ENCODE measurements around the gene MRPS11. TPM values are rescaled to one million over a fixed set of nuclear protein-coding genes. Genes with fewer than 3 reads are reported as not detected.

Gene MRPS11
- total and polyA plus RNA-seq, 2 of the 8 experiments (the other 6 are each of a cell fraction or from before 2014, with no cell fraction given), result 41.4 to 59.2 TPM

DNA sequence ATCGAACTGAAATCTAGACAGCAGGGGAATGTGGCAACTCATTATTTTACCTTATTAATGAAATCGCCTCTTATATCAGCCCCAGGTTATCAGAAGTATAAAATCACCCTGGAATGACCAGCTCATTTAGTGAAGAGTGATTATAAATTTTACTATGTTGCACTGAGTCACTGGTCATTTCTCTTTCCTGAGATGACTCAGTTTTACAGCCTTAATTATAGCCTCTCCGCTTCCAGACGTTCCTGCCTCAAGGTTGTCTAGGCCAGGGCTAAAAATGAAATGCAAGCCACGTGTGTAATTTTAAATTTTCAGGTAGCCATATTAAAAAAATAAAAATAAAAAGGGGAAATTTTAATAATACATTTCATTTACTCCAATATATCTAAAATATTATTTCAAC lies 45.7 kb downstream of the MRPS11 start (continued):
- TF ChIP-seq CHD7 (IDR thresholded peaks at IDR 0.05; ENCODE audit: insufficient replicate concordance, low read length), result no peak
- TF ChIP-seq CBX5 (IDR thresholded peaks at IDR 0.05; ENCODE audit: low read depth, low read length), result no peak
- TF ChIP-seq TEAD4 (IDR thresholded peaks at IDR 0.05; ENCODE audit: low read depth, low read length), result no peak
- TF ChIP-seq RXRA (IDR thresholded peaks at IDR 0.05; ENCODE audit: insufficient read depth, low read depth, low read length), result no peak

All from H1 (cell line).